ENCODE measurements around the gene TAGLN3.

TAGLN3 gene

DNA sequence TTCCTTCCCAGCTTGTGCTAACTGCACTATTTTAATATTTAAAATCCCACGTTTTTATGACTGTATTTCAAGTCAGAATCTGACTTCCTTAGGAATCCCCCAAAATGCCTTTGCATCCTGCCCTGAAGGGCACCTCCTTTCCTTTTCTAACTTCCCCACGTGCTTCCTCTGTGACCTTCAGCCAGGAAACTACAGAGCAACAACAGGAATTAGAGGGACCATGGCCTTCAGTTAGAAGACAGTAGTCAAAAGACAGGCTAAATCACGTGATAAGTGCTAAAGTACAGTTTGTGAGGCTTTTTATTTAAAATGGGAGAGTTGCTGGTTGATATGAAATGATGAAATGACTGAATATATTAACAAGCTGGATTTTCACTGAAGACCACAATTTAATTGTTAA is 31.7 kb upstream of the TAGLN3 start:
- ChIA-PET CTCF (interaction anchor here (0.7 to 15.6 kb wide), 20 partner anchors 10 to 298 kb away, joined by 3 to 204 read pairs (median 6); partner anchors contain the start of genes ABHD10 and PHLDB2), POLR2A (interaction anchor here (0.6 kb wide), 1 partner anchor 738 kb away, joined by 3 read pairs; no protein-coding TSS in a partner anchor)
- peaks cover 0 to 2% (median 0%) of the 10 kb centered on the region in 4 experiments for H3K36me3 ChIP-seq (ENCODE audit: control insufficient read depth in 4 of 4, insufficient read depth in 4 of 4, low read length in 3 of 4)

DNA sequence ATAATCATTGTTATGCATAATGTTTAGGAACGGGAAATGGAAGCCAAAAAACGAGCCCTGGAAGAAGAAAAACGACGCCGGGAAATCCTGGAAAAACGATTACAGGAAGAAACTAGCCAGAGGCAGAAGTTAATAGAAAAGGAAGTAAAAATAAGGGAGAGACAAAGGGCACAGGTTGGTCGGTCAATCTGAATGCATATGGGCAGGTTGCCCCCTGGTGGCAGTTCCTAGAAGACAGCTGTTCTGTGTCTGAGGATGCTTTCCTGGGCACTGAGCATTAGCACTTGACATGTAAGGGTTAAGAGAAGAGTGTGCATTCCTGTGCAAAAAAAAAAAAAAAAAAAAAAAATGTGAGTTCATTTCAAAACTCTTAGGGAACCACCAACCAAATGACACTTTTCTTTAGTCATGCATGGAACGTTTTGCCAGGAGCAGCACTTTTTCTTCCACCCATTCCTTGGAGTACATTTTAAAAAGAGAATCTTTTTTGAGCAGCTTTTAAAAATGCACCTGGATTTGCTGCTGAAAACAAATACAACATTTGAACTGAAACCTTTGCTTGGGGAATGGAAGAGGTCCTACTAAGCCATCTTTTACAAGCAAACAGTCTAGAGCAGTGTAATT is 31.0 kb upstream of the TAGLN3 start:
- H3K36me3 ChIP-seq (ENCODE audit: control insufficient read depth in 4 of 4, insufficient read depth in 4 of 4, low read length in 3 of 4): peaks cover 0 to 2% (median 0%) of the 10 kb centered on the region in 4 experiments
- peak; percentile 81 to 91 (median 84) for DNase-seq
- H3K4me3 ChIP-seq (ENCODE audit: control insufficient read depth in 1 of 7, extremely low read depth in 1 of 7, insufficient read depth in 4 of 7, low read depth in 2 of 7, low read length in 6 of 7): peak overlapping the region in 1 of 7 experiments; percentile 19
- ChIA-PET POLR2A (interaction anchor here (0.6 kb wide), 1 partner anchor 739 kb away, joined by 3 read pairs; no protein-coding TSS in a partner anchor), CTCF (interaction anchor here (0.6 to 15.6 kb wide), 30 partner anchors 10 to 390 kb away, joined by 3 to 204 read pairs (median 4); partner anchors contain the start of genes ABHD10 and PHLDB2)
- no peaks in the 10 kb centered on the region for H3K9me3 ChIP-seq (ENCODE audit: control extremely low read depth in 1 of 5, control insufficient read depth in 4 of 5, insufficient read depth in 2 of 5, low read depth in 1 of 5, low read length in 4 of 5)
- peak overlapping the region in 1 of 2 experiments; percentile 17 for H3K27ac ChIP-seq (ENCODE audit: insufficient read depth in 1 of 2, low read depth in 1 of 2, low read length in 2 of 2, poor library complexity in 1 of 2, severe bottlenecking in 2 of 2)
- WGBS (ENCODE audit: insufficient coverage): 0% methylated on average over 7 of the region's 8 CpGs
- H3K4me1 ChIP-seq (ENCODE audit: control extremely low read depth in 1 of 4, control insufficient read depth in 4 of 4, insufficient read depth in 4 of 4, low read length in 3 of 4): peaks cover 0 to 8% (median 4%) of the 10 kb centered on the region in 4 experiments
- no peaks in the 10 kb centered on the region for H3K27me3 ChIP-seq (replicated peaks in 2 of 5; ENCODE audit: control insufficient read depth in 4 of 5, insufficient read depth in 5 of 5, low read length in 4 of 5)

More for the DNA sequence above, 31.7 kb upstream of the TAGLN3 start:
- Histone ChIP-seq H3K4me1 (ENCODE audit: control extremely low read depth in 1 of 4, control insufficient read depth in 4 of 4, insufficient read depth in 4 of 4, low read length in 3 of 4) (peaks cover 0 to 8% (median 4%) of the 10 kb centered on the region in 4 experiments), H3K27ac (ENCODE audit: insufficient read depth in 1 of 2, low read depth in 1 of 2, low read length in 2 of 2, poor library complexity in 1 of 2, severe bottlenecking in 2 of 2) (no peak overlapping the region), H3K9me3 (ENCODE audit: control extremely low read depth in 1 of 5, control insufficient read depth in 4 of 5, insufficient read depth in 2 of 5, low read depth in 1 of 5, low read length in 4 of 5) (no peaks in the 10 kb centered on the region), H3K27me3 (replicated peaks in 2 of 5; ENCODE audit: control insufficient read depth in 4 of 5, insufficient read depth in 5 of 5, low read length in 4 of 5) (no peaks in the 10 kb centered on the region), H3K4me3 (ENCODE audit: control insufficient read depth in 1 of 7, extremely low read depth in 1 of 7, insufficient read depth in 4 of 7, low read depth in 2 of 7, low read length in 6 of 7) (no peak overlapping the region)
- 0% methylated on average over 2 of the region's 3 CpGs for WGBS (ENCODE audit: insufficient coverage)
- peak in 2 of 3 donors; percentile 20 to 36 for DNase-seq

DNA sequence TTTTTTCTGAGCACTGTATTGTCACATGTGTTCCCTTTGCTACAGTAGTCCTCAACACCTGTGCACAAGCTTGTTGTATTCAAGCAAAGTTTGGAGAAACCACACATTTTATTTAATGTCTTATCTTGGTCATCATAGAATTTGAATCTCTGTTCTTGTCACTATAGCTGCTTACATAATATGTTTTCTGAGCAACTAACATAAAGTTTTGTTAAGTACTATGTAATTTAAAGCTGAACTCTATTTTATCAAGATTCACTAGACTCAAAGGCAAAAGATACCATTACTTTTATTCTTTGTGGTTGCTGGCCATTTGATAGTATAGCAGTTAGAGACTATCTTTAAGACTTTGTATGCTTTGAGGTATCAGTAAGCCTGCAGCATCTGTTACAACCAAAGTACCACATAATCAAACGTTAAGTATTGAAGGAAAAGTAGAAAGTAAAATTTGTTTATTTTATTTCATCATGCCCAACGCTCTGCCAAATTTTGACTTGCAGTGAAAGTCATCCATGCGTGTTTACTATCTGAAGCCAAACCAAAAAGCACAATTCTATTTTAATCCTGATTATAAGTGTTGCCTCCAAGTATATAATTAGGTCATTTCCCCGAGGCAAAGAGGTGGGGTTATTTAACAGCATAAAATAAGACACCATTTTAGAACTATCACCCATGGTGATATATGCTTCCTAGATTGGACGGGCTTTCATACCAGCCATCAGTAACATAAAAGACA is 30.2 kb upstream of the TAGLN3 start:
- H3K4me1 ChIP-seq (ENCODE audit: control extremely low read depth in 1 of 4, control insufficient read depth in 4 of 4, insufficient read depth in 4 of 4, low read length in 3 of 4): peaks cover 0 to 8% (median 4%) of the 10 kb centered on the region in 4 experiments
- H3K27ac ChIP-seq (ENCODE audit: insufficient read depth in 1 of 2, low read depth in 1 of 2, low read length in 2 of 2, poor library complexity in 1 of 2, severe bottlenecking in 2 of 2): no peak overlapping the region
- H3K4me3 ChIP-seq (ENCODE audit: control insufficient read depth in 1 of 7, extremely low read depth in 1 of 7, insufficient read depth in 4 of 7, low read depth in 2 of 7, low read length in 6 of 7): no peak overlapping the region
- no peak for DNase-seq
- H3K27me3 ChIP-seq (replicated peaks in 2 of 5; ENCODE audit: control insufficient read depth in 4 of 5, insufficient read depth in 5 of 5, low read length in 4 of 5): no peaks in the 10 kb centered on the region
- H3K9me3 ChIP-seq (ENCODE audit: control extremely low read depth in 1 of 5, control insufficient read depth in 4 of 5, insufficient read depth in 2 of 5, low read depth in 1 of 5, low read length in 4 of 5): no peaks in the 10 kb centered on the region
- POLR2A ChIA-PET: no interaction called here
- CTCF ChIA-PET: interaction anchor here (0.6 to 15.6 kb wide), 25 partner anchors 9 to 390 kb away, joined by 3 to 204 read pairs (median 5); partner anchors contain the start of gene ABHD10
- peaks cover 0 to 2% (median 0%) of the 10 kb centered on the region in 4 experiments for H3K36me3 ChIP-seq (ENCODE audit: control insufficient read depth in 4 of 4, insufficient read depth in 4 of 4, low read length in 3 of 4)
- 83% methylated on average over 1 of the region's 5 CpGs for WGBS (ENCODE audit: insufficient coverage)

DNA sequence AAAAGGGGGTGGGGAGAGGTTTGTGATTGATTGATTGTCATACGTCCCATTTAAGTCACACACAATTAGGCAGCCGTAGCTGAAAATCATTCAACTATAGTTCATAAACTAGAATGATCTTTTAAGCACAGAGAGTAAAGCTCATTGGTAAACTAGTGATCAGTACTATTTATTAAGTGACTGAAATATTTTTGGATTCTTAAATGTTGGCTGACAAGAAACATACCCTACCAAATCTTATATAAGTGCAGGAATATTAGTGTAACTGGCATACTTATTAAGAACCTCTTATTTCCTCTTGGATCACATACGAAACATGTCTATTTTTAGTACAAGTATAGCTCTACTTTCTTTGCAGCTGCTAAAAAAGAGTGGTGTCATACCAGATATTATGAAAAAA is 28.3 kb upstream of the TAGLN3 start:
- Histone ChIP-seq H3K4me1 (ENCODE audit: control extremely low read depth in 1 of 4, control insufficient read depth in 4 of 4, insufficient read depth in 4 of 4, low read length in 3 of 4) (peaks cover 0 to 8% (median 4%) of the 10 kb centered on the region in 4 experiments), H3K9me3 (ENCODE audit: control extremely low read depth in 1 of 5, control insufficient read depth in 4 of 5, insufficient read depth in 2 of 5, low read depth in 1 of 5, low read length in 4 of 5) (no peaks in the 10 kb centered on the region), H3K36me3 (ENCODE audit: control insufficient read depth in 4 of 4, insufficient read depth in 4 of 4, low read length in 3 of 4) (peaks cover 0 to 2% (median 0%) of the 10 kb centered on the region in 4 experiments), H3K4me3 (ENCODE audit: control insufficient read depth in 1 of 7, extremely low read depth in 1 of 7, insufficient read depth in 4 of 7, low read depth in 2 of 7, low read length in 6 of 7) (no peak overlapping the region), H3K27ac (ENCODE audit: insufficient read depth in 1 of 2, low read depth in 1 of 2, low read length in 2 of 2, poor library complexity in 1 of 2, severe bottlenecking in 2 of 2) (no peak overlapping the region), H3K27me3 (replicated peaks in 2 of 5; ENCODE audit: control insufficient read depth in 4 of 5, insufficient read depth in 5 of 5, low read length in 4 of 5) (no peaks in the 10 kb centered on the region)
- WGBS (ENCODE audit: insufficient coverage): no CpG with 5 or more reads among the region's 3 CpGs
- DNase-seq: no peak
- ChIA-PET POLR2A (no interaction called here), CTCF (interaction anchor here (0.9 to 15.6 kb wide), 11 partner anchors 9 to 277 kb away, joined by 3 to 204 read pairs (median 4); partner anchors contain the start of gene ABHD10)

DNA sequence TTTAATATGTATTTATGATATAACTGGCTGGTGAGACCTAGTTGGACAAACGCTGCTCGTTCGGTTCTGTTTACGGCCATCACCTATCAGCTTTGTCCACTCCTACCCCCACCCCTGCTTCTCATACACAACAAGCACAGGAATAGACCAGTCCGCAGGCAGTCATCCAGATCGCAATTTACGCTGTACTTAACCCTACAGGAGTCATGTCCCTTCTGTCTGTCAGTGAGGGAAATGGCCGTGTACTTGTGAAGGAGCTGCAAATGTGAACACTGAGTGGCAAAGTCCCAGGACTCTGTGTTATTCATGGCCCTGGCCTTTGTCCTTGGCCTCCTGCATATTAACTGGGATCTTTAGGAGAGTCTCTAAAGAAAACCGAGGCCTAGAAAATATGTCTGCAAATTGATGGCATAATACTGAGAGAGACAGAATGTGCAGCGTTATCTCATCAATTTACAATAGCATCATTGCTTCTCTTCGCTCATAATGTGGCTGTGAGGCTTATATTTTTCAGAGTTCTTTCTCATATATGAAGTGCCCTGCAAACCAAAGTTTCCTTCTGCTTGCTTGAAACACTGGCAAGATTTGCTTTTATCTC is 27.1 kb upstream of the TAGLN3 start:
- WGBS (ENCODE audit: insufficient coverage): 100% methylated on average over 5 of the region's 11 CpGs
- Histone ChIP-seq H3K4me1 (ENCODE audit: control extremely low read depth in 1 of 4, control insufficient read depth in 4 of 4, insufficient read depth in 4 of 4, low read length in 3 of 4) (peaks cover 0 to 8% (median 4%) of the 10 kb centered on the region in 4 experiments), H3K27ac (ENCODE audit: insufficient read depth in 1 of 2, low read depth in 1 of 2, low read length in 2 of 2, poor library complexity in 1 of 2, severe bottlenecking in 2 of 2) (no peak overlapping the region), H3K27me3 (replicated peaks in 2 of 5; ENCODE audit: control insufficient read depth in 4 of 5, insufficient read depth in 5 of 5, low read length in 4 of 5) (no peaks in the 10 kb centered on the region), H3K4me3 (ENCODE audit: control insufficient read depth in 1 of 7, extremely low read depth in 1 of 7, insufficient read depth in 4 of 7, low read depth in 2 of 7, low read length in 6 of 7) (no peak overlapping the region), H3K36me3 (ENCODE audit: control insufficient read depth in 4 of 4, insufficient read depth in 4 of 4, low read length in 3 of 4) (peaks cover 0 to 2% (median 0%) of the 10 kb centered on the region in 4 experiments), H3K9me3 (ENCODE audit: control extremely low read depth in 1 of 5, control insufficient read depth in 4 of 5, insufficient read depth in 2 of 5, low read depth in 1 of 5, low read length in 4 of 5) (no peaks in the 10 kb centered on the region)
- no peak for DNase-seq
- CTCF ChIA-PET: interaction anchor here (0.9 to 15.6 kb wide), 5 partner anchors 7 to 254 kb away, joined by 3 to 204 read pairs (median 5); partner anchors contain the start of gene ABHD10
- POLR2A ChIA-PET: no interaction called here

DNA sequence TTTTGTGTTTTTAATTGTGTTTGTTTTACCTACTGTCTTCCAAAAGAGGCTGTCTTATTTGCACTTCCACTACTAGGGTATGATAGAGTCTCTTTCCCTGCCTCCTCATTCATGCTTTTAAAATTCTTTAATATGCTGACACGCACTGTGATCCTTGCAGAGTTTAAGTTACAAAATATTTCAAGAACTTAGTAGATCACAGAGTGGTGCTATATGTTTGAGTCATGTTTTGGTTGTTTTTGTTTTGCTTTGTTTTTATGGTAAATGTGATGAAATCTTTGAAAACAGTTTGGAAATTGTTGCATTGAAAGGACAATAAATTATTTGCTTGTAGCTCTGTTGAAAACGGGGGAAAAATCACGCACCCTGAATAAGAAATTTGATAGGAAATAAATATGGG is 25.8 kb upstream of the TAGLN3 start:
- Histone ChIP-seq H3K9me3 (ENCODE audit: control extremely low read depth in 1 of 5, control insufficient read depth in 4 of 5, insufficient read depth in 2 of 5, low read depth in 1 of 5, low read length in 4 of 5) (no peaks in the 10 kb centered on the region), H3K27me3 (replicated peaks in 2 of 5; ENCODE audit: control insufficient read depth in 4 of 5, insufficient read depth in 5 of 5, low read length in 4 of 5) (no peaks in the 10 kb centered on the region), H3K4me1 (ENCODE audit: control extremely low read depth in 1 of 4, control insufficient read depth in 4 of 4, insufficient read depth in 4 of 4, low read length in 3 of 4) (no peaks in the 10 kb centered on the region), H3K27ac (ENCODE audit: insufficient read depth in 1 of 2, low read depth in 1 of 2, low read length in 2 of 2, poor library complexity in 1 of 2, severe bottlenecking in 2 of 2) (no peak overlapping the region), H3K4me3 (ENCODE audit: control insufficient read depth in 1 of 7, extremely low read depth in 1 of 7, insufficient read depth in 4 of 7, low read depth in 2 of 7, low read length in 6 of 7) (no peak overlapping the region), H3K36me3 (ENCODE audit: control insufficient read depth in 4 of 4, insufficient read depth in 4 of 4, low read length in 3 of 4) (peaks cover 0 to 2% (median 0%) of the 10 kb centered on the region in 4 experiments)
- ChIA-PET CTCF (interaction anchor here (15.6 kb wide), 1 partner anchor 255 kb away, joined by 204 read pairs; no protein-coding TSS in a partner anchor), POLR2A (no interaction called here)
- no peak for DNase-seq
- WGBS (ENCODE audit: insufficient coverage): no CpG with 5 or more reads among the region's 3 CpGs

All from common myeloid progenitor, CD34-positive (primary cell).